Measurements from ENCODE around the gene PCP2. TPM values are rescaled to one million over a fixed set of nuclear protein-coding genes. Genes with fewer than 3 reads are reported as not detected.

PCP2 gene
- polyA plus RNA-seq, 2 of the 4 experiments (the other 2 are of a cell fraction) = 0.19 TPM; not detected in 1

GRCh38 chr19:7627166-7627565, 6.4 kb downstream of the PCP2 start:
- 96% methylated on average over 24 of the region's 24 CpGs for WGBS (ENCODE audit: missing lambda C conversion rate)
- ATAC-seq (no peak), DNase-seq (ENCODE audit: low read depth in 1 of 2, low spot score in 1 of 2) (no peak), FAIRE-seq (no peak)
- peaks cover 14% of the 10 kb centered on the region; the same call in 1 of the 3 replicates for H3K4me1 ChIP-seq
- no peak overlapping the region for H3K27ac ChIP-seq
- no peak overlapping the region for H3K4me3 ChIP-seq
- POLR2A ChIA-PET = no interaction called here
- TF ChIP-seq TP53 (CRISPR knock-in tag; IDR thresholded peaks at IDR 0.05) = no peak
- TF ChIP-seq HOXB13 (CRISPR knock-in tag; IDR thresholded peaks at IDR 0.05; ENCODE audit: low read depth) = no peak
- no peak for TF ChIP-seq PHF8 (IDR thresholded peaks at IDR 0.05; ENCODE audit: borderline replicate concordance, low read depth)
- no peak for TF ChIP-seq ESRRA (IDR thresholded peaks at IDR 0.05; ENCODE audit: borderline replicate concordance, low read length)
- no peak for TF ChIP-seq ZNF302 (CRISPR knock-in tag; IDR thresholded peaks at IDR 0.05)
- no peak for TF ChIP-seq ZFP36 (IDR thresholded peaks at IDR 0.05; ENCODE audit: borderline replicate concordance, partially characterized antibody)
- no peak for TF ChIP-seq RNF2 (IDR thresholded peaks at IDR 0.05; ENCODE audit: borderline replicate concordance, low read depth)
- TF ChIP-seq HEYL (CRISPR knock-in tag; IDR thresholded peaks at IDR 0.05) = no peak
- TF ChIP-seq PBX3 (IDR thresholded peaks at IDR 0.05) = no peak
- TF ChIP-seq HDAC2 (IDR thresholded peaks at IDR 0.05) = no peak
- no peak for TF ChIP-seq POLR2A (IDR thresholded peaks at IDR 0.05; ENCODE audit: low read length)
- TF ChIP-seq EHF (CRISPR knock-in tag; IDR thresholded peaks at IDR 0.05) = no peak
- TF ChIP-seq CHD4 (IDR thresholded peaks at IDR 0.05; ENCODE audit: borderline replicate concordance) = no peak
- TF ChIP-seq RCOR1 (IDR thresholded peaks at IDR 0.05; ENCODE audit: low read depth, low read length) = no peak
- TF ChIP-seq RFX5 (IDR thresholded peaks at IDR 0.05) = no peak
- TF ChIP-seq FOXS1 (CRISPR knock-in tag; IDR thresholded peaks at IDR 0.05) = no peak
- CTCF ChIA-PET = no interaction called here
- H3K9me3 ChIP-seq = no peaks in the 10 kb centered on the region
- no peak overlapping the region for H3K4me2 ChIP-seq

DNA sequence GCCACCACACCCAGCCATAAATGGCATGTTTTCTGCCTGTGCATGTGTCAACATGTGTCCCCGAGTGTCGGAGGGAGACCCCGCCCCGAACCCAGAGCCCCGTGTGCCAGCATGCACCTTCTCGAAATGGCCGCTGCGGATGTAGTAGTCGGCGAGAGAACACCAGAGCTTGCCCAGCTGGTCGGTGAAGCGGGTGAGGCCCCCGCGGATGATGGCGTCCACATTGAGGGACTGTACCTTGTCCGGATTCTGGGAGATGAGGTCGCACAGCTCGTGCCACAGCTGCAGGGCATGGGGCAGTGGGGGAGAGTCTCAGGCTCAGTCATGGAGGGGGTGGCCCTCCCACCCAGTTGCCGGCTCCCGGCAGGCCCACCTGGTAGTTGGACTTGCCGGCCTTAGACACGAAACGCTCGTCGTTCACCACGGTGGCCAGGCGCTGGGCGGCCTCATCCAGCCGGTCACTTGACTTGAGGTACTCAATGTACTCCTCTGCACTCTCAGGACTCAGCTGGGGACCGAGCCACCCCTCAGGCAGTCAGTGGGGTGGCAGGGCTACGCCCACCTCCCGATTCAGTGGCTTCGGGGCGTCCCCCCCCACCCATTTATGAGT, 7.7 kb downstream of the PCP2 start:
- DNase-seq (ENCODE audit: low read depth in 1 of 2, low spot score in 1 of 2) = no peak
- H3K4me2 ChIP-seq = no peak overlapping the region
- no peak overlapping the region for H3K27ac ChIP-seq
- ChIA-PET POLR2A (no interaction called here), CTCF (no interaction called here)
- H3K4me1 ChIP-seq = peaks cover 12% of the 10 kb centered on the region; the same call in 1 of the 3 replicates
- ATAC-seq = no peak
- 97% methylated on average over 17 of the region's 34 CpGs for WGBS (ENCODE audit: missing lambda C conversion rate)
- no peak overlapping the region for H3K4me3 ChIP-seq
- TF ChIP-seq JUN (IDR thresholded peaks at IDR 0.05) = no peak
- no peaks in the 10 kb centered on the region for H3K9me3 ChIP-seq
- FAIRE-seq = no peak

DNA sequence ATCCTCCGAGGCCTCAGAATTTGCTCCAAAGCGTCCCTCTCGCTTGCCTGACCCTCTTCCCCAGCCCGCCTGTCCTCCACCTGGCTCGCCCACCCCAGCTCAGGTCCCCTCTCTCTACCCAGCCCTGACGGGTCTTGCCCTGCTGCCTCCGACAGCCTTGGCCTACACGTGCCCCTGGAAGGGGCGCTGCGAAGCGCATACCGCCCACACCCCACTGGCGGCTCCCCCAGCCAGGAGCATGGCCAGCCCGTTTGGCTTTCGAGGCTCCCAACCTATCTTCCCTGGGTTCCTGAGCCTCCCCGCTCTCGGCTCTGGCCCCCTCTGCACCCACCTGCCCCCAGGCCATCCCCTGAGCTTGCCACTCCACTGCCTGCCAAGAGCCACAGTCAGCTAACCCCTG, 8.7 kb downstream of the PCP2 start:
- FAIRE-seq = no peak
- WGBS (ENCODE audit: missing lambda C conversion rate) = 94% methylated on average over 9 of the region's 17 CpGs
- Histone ChIP-seq H3K4me2 (no peak overlapping the region), H3K4me1 (peaks cover 7% of the 10 kb centered on the region; the same call in 1 of the 3 replicates), H3K9me3 (no peaks in the 10 kb centered on the region), H3K4me3 (no peak overlapping the region), H3K27ac (no peak overlapping the region)
- DNase-seq (ENCODE audit: low read depth in 1 of 2, low spot score in 1 of 2) = no peak
- CTCF ChIA-PET = interaction anchor here (0.8 to 1.0 kb wide), 2 partner anchors 27 to 57 kb away, joined by 3 read pairs; no protein-coding TSS in a partner anchor
- no peak for TF ChIP-seq FOXS1 (CRISPR knock-in tag; IDR thresholded peaks at IDR 0.05)
- TF ChIP-seq SMC3 (IDR thresholded peaks at IDR 0.05) = no peak
- no peak for TF ChIP-seq SREBF2 (IDR thresholded peaks at IDR 0.05)
- TF ChIP-seq ZC3H11A (IDR thresholded peaks at IDR 0.05) = no peak
- no peak for TF ChIP-seq JUN (IDR thresholded peaks at IDR 0.05)
- TF ChIP-seq, protein P1, sequence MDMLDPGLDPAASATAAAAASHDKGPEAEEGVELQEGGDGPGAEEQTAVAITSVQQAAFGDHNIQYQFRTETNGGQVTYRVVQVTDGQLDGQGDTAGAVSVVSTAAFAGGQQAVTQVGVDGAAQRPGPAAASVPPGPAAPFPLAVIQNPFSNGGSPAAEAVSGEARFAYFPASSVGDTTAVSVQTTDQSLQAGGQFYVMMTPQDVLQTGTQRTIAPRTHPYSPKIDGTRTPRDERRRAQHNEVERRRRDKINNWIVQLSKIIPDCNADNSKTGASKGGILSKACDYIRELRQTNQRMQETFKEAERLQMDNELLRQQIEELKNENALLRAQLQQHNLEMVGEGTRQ (IDR thresholded peaks at IDR 0.05) = no peak
- POLR2A ChIA-PET = interaction anchor here (1.1 kb wide), 1 partner anchor 9 kb away, joined by 6 read pairs; the partner anchor contains the start of gene PCP2
- ATAC-seq = no peak

Data from A549 (cell line).